ENCODE measurements around the gene TYW1B. TPM values are rescaled to one million over a fixed set of nuclear protein-coding genes. Genes with fewer than 3 reads are reported as not detected.
"Not testable (repeated sequence)": the region's sequence is repeated elsewhere in the genome, so short reads cannot be mapped to it uniquely, and the experiment has no call there.

TYW1B gene
- polyA plus RNA-seq, 2 donors: 0.89 to 1.9 TPM

GRCh38 chr7:72766994-72767393 lies 61.0 kb downstream of the TYW1B start:
- H3K9me3 ChIP-seq (ENCODE audit: control insufficient read depth in 2 of 2, insufficient read depth in 1 of 2, low read depth in 1 of 2, low read length in 1 of 2); H3K27me3 ChIP-seq (ENCODE audit: control insufficient read depth in 1 of 2, insufficient read depth in 2 of 2, low read length in 2 of 2); H3K27ac ChIP-seq (ENCODE audit: low read depth in 2 of 2, low read length in 1 of 2); H3K36me3 ChIP-seq (ENCODE audit: control insufficient read depth in 2 of 2, insufficient read depth in 2 of 2, low read length in 1 of 2); H3K4me1 ChIP-seq (ENCODE audit: control insufficient read depth in 2 of 2, insufficient read depth in 2 of 2, low read length in 1 of 2); H3K4me3 ChIP-seq (ENCODE audit: low read depth in 1 of 2, low read length in 2 of 2): not testable (repeated sequence)
- WGBS, 2 donors: 95 to 97% methylated on average over 5 of the region's 5 CpGs

DNA sequence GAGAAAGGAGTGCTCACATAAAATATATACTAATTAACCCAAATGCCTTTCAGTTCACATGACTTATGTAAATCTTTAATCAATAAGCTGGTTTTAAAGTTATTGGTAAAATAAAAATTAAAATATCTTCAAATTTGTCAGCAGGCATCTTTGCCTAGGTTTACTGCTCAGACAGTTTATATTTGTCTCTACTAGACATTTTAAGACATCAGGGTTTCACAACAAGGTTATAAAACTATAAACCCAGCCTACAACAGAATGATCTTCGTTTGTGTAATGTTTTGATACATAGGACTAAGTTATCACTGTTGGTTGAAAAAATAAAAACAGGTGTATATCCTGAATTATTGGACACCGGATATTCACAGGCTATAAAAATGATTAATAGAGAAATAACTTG lies 67.4 kb downstream of the TYW1B start:
- H3K27me3 ChIP-seq (ENCODE audit: control insufficient read depth in 1 of 2, insufficient read depth in 2 of 2, low read length in 2 of 2): no peaks in the 10 kb centered on the region
- H3K9me3 ChIP-seq (ENCODE audit: control insufficient read depth in 2 of 2, insufficient read depth in 1 of 2, low read depth in 1 of 2, low read length in 1 of 2): peaks cover 0 to 3% of the 10 kb centered on the region in 2 donors
- H3K36me3 ChIP-seq (ENCODE audit: control insufficient read depth in 2 of 2, insufficient read depth in 2 of 2, low read length in 1 of 2): no peaks in the 10 kb centered on the region
- no peak overlapping the region for H3K27ac ChIP-seq (ENCODE audit: low read depth in 2 of 2, low read length in 1 of 2)
- H3K4me1 ChIP-seq (ENCODE audit: control insufficient read depth in 2 of 2, insufficient read depth in 2 of 2, low read length in 1 of 2): no peaks in the 10 kb centered on the region
- WGBS, 2 donors: 90 to 93% methylated on average over 2 of the region's 2 CpGs
- no peak overlapping the region for H3K4me3 ChIP-seq (ENCODE audit: low read depth in 1 of 2, low read length in 2 of 2)

DNA sequence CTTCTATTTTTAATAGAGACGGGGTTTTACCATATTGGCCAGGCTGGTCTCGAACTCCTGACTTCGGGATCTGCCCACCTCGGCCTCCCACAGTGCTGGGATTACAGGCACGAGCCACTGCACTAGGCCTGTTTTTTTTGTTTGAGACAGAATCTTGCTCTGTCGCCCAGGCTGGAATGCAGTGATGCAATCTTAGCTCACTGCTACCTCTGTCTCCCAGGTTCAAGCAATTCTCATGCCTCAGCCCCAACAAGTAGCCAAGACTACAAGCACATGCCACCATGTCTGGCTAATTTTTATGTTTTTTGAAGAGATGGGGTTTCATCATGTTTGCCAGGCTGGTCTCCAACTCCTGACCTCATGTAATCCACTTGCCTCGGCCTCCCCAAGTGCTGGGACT lies 73.7 kb downstream of the TYW1B start:
- Histone ChIP-seq H3K36me3 (ENCODE audit: control insufficient read depth in 2 of 2, insufficient read depth in 2 of 2, low read length in 1 of 2) (no peaks in the 10 kb centered on the region), H3K27me3 (ENCODE audit: control insufficient read depth in 1 of 2, insufficient read depth in 2 of 2, low read length in 2 of 2) (no peaks in the 10 kb centered on the region), H3K4me1 (ENCODE audit: control insufficient read depth in 2 of 2, insufficient read depth in 2 of 2, low read length in 1 of 2) (no peaks in the 10 kb centered on the region), H3K9me3 (ENCODE audit: control insufficient read depth in 2 of 2, insufficient read depth in 1 of 2, low read depth in 1 of 2, low read length in 1 of 2) (peaks cover 0 to 3% of the 10 kb centered on the region in 2 donors), H3K27ac (ENCODE audit: low read depth in 2 of 2, low read length in 1 of 2) (no peak overlapping the region), H3K4me3 (ENCODE audit: low read depth in 1 of 2, low read length in 2 of 2) (no peak overlapping the region)
- 92 to 96% methylated on average over 7 of the region's 7 CpGs for WGBS, 2 donors

GRCh38 chr7:72753781-72754180 lies 74.2 kb downstream of the TYW1B start:
- H3K27ac ChIP-seq (ENCODE audit: low read depth in 2 of 2, low read length in 1 of 2): no peak overlapping the region
- WGBS, 2 donors: 73 to 85% methylated on average over 5 of the region's 5 CpGs
- no peaks in the 10 kb centered on the region for H3K4me1 ChIP-seq (ENCODE audit: control insufficient read depth in 2 of 2, insufficient read depth in 2 of 2, low read length in 1 of 2)
- no peak overlapping the region for H3K4me3 ChIP-seq (ENCODE audit: low read depth in 1 of 2, low read length in 2 of 2)
- H3K9me3 ChIP-seq (ENCODE audit: control insufficient read depth in 2 of 2, insufficient read depth in 1 of 2, low read depth in 1 of 2, low read length in 1 of 2): no peaks in the 10 kb centered on the region
- no peaks in the 10 kb centered on the region for H3K27me3 ChIP-seq (ENCODE audit: control insufficient read depth in 1 of 2, insufficient read depth in 2 of 2, low read length in 2 of 2)
- no peaks in the 10 kb centered on the region for H3K36me3 ChIP-seq (ENCODE audit: control insufficient read depth in 2 of 2, insufficient read depth in 2 of 2, low read length in 1 of 2)

DNA sequence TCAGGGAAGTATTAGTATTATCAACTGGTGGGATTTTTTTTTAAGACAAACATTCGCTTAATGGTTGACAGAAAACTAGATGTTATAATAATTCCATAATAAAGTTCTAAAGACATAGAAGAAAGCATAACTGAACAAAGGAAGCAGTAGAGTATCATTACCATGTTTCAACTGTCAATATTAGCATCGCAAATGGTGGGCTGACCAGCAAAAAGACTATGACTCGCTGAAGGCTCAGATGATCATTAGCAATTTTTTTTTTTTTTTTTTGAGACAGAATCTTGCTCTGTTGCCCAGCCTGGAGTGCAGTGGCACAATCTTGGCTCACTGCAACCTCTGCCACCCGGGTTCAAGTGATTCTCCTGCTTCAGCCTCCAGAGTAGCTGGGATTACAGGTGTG lies 74.8 kb downstream of the TYW1B start:
- not testable (repeated sequence) for H3K4me3 ChIP-seq (ENCODE audit: low read depth in 1 of 2, low read length in 2 of 2); H3K27ac ChIP-seq (ENCODE audit: low read depth in 2 of 2, low read length in 1 of 2); H3K36me3 ChIP-seq (ENCODE audit: control insufficient read depth in 2 of 2, insufficient read depth in 2 of 2, low read length in 1 of 2); H3K27me3 ChIP-seq (ENCODE audit: control insufficient read depth in 1 of 2, insufficient read depth in 2 of 2, low read length in 2 of 2); H3K9me3 ChIP-seq (ENCODE audit: control insufficient read depth in 2 of 2, insufficient read depth in 1 of 2, low read depth in 1 of 2, low read length in 1 of 2); H3K4me1 ChIP-seq (ENCODE audit: control insufficient read depth in 2 of 2, insufficient read depth in 2 of 2, low read length in 1 of 2)
- WGBS, 2 donors: 98% methylated on average over 3 to 4 of the region's 4 CpGs

DNA sequence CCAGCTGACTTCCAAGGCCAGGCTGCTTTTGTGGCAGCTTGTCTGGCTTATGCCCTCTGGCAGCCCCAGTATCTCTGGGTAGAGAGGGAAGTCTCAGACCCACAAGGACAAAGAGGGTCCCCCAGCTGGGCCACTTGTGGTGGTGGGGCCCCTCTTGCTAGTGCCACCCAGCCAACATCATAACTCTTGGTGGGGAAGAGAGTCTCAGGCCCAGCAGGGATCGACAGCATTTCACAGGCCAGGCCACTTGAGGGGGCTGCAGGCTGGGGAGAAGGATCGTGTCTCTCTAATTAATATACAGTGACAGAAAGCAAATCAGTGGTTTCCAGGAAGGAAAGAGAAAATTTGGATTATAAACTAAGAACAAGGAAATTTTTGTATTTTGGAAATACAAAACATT lies 76.0 kb downstream of the TYW1B start:
- 98% methylated on average over 2 of the region's 2 CpGs for WGBS, 2 donors
- Histone ChIP-seq H3K4me3 (ENCODE audit: low read depth in 1 of 2, low read length in 2 of 2) (no peak overlapping the region), H3K27ac (ENCODE audit: low read depth in 2 of 2, low read length in 1 of 2) (no peak overlapping the region)

DNA sequence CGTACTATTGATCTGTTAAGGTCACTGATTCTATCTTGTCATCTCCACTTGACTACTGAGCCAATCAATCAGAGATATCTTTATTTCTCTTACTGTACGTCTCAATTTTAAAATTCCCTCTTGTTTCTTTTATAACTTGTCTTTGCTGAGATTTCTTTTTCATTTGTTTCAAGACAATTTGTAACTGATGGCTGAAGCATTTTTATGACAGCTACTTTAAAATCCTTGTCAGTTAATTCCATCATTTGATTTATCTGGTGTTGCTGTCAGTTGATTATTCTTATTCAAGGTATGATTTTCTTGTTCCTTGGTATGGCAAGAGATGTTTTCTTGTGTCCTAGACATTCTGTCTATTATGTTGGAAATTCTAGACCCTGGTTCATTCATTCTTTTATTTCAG lies 76.6 kb downstream of the TYW1B start:
- H3K9me3 ChIP-seq (ENCODE audit: control insufficient read depth in 2 of 2, insufficient read depth in 1 of 2, low read depth in 1 of 2, low read length in 1 of 2): no peaks in the 10 kb centered on the region
- 94 to 98% methylated on average over 2 of the region's 2 CpGs for WGBS, 2 donors
- no peak overlapping the region for H3K27ac ChIP-seq (ENCODE audit: low read depth in 2 of 2, low read length in 1 of 2)
- no peak overlapping the region for H3K4me3 ChIP-seq (ENCODE audit: low read depth in 1 of 2, low read length in 2 of 2)
- H3K27me3 ChIP-seq (ENCODE audit: control insufficient read depth in 1 of 2, insufficient read depth in 2 of 2, low read length in 2 of 2): no peaks in the 10 kb centered on the region
- H3K4me1 ChIP-seq (ENCODE audit: control insufficient read depth in 2 of 2, insufficient read depth in 2 of 2, low read length in 1 of 2): no peaks in the 10 kb centered on the region
- H3K36me3 ChIP-seq (ENCODE audit: control insufficient read depth in 2 of 2, insufficient read depth in 2 of 2, low read length in 1 of 2): no peaks in the 10 kb centered on the region

More for the DNA sequence above, 76.0 kb downstream of the TYW1B start:
- no peaks in the 10 kb centered on the region for H3K36me3 ChIP-seq (ENCODE audit: control insufficient read depth in 2 of 2, insufficient read depth in 2 of 2, low read length in 1 of 2)
- no peaks in the 10 kb centered on the region for H3K9me3 ChIP-seq (ENCODE audit: control insufficient read depth in 2 of 2, insufficient read depth in 1 of 2, low read depth in 1 of 2, low read length in 1 of 2)
- no peaks in the 10 kb centered on the region for H3K27me3 ChIP-seq (ENCODE audit: control insufficient read depth in 1 of 2, insufficient read depth in 2 of 2, low read length in 2 of 2)
- no peaks in the 10 kb centered on the region for H3K4me1 ChIP-seq (ENCODE audit: control insufficient read depth in 2 of 2, insufficient read depth in 2 of 2, low read length in 1 of 2)

GRCh38 chr7:72748649-72749048 lies 79.4 kb downstream of the TYW1B start:
- H3K4me3 ChIP-seq (ENCODE audit: low read depth in 1 of 2, low read length in 2 of 2); H3K27me3 ChIP-seq (ENCODE audit: control insufficient read depth in 1 of 2, insufficient read depth in 2 of 2, low read length in 2 of 2); H3K27ac ChIP-seq (ENCODE audit: low read depth in 2 of 2, low read length in 1 of 2); H3K4me1 ChIP-seq (ENCODE audit: control insufficient read depth in 2 of 2, insufficient read depth in 2 of 2, low read length in 1 of 2); H3K9me3 ChIP-seq (ENCODE audit: control insufficient read depth in 2 of 2, insufficient read depth in 1 of 2, low read depth in 1 of 2, low read length in 1 of 2); H3K36me3 ChIP-seq (ENCODE audit: control insufficient read depth in 2 of 2, insufficient read depth in 2 of 2, low read length in 1 of 2): not testable (repeated sequence)

GRCh38 chr7:72744244-72744926 lies 83.6 kb downstream of the TYW1B start:
- not testable (repeated sequence) for H3K9me3 ChIP-seq (ENCODE audit: control insufficient read depth in 2 of 2, insufficient read depth in 1 of 2, low read depth in 1 of 2, low read length in 1 of 2); H3K27ac ChIP-seq (ENCODE audit: low read depth in 2 of 2, low read length in 1 of 2); H3K27me3 ChIP-seq (ENCODE audit: control insufficient read depth in 1 of 2, insufficient read depth in 2 of 2, low read length in 2 of 2); H3K4me3 ChIP-seq (ENCODE audit: low read depth in 1 of 2, low read length in 2 of 2); H3K4me1 ChIP-seq (ENCODE audit: control insufficient read depth in 2 of 2, insufficient read depth in 2 of 2, low read length in 1 of 2); H3K36me3 ChIP-seq (ENCODE audit: control insufficient read depth in 2 of 2, insufficient read depth in 2 of 2, low read length in 1 of 2)
- WGBS, 2 donors: 66 to 76% methylated on average over 10 of the region's 10 CpGs

DNA sequence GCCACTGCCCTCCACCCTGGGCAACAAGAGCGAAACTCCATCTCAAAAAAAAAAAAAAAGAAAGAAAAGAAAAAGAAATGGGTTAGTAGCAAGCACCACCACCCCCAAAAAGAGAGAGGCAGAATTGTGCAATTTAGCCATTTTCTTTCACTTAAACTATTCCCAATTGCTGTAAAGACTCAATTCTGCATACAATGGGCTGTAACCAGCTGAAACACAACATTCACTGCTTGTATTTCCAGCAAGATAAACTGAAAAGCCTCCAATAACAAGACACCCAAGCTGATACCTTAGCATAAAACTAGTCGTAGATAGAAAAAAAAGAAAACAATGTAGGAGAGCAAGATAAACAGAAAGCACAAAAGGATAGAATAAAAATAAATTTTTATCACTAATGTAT lies 84.2 kb downstream of the TYW1B start:
- WGBS, 2 donors: 85% methylated on average over 2 of the region's 2 CpGs
- H3K27ac ChIP-seq (ENCODE audit: low read depth in 2 of 2, low read length in 1 of 2); H3K4me3 ChIP-seq (ENCODE audit: low read depth in 1 of 2, low read length in 2 of 2); H3K4me1 ChIP-seq (ENCODE audit: control insufficient read depth in 2 of 2, insufficient read depth in 2 of 2, low read length in 1 of 2); H3K9me3 ChIP-seq (ENCODE audit: control insufficient read depth in 2 of 2, insufficient read depth in 1 of 2, low read depth in 1 of 2, low read length in 1 of 2); H3K36me3 ChIP-seq (ENCODE audit: control insufficient read depth in 2 of 2, insufficient read depth in 2 of 2, low read length in 1 of 2); H3K27me3 ChIP-seq (ENCODE audit: control insufficient read depth in 1 of 2, insufficient read depth in 2 of 2, low read length in 2 of 2): not testable (repeated sequence)
